CD4-positive, alpha-beta T cell (primary cell): ENCODE data around the gene KCNH1. TPM values are rescaled to one million over a fixed set of nuclear protein-coding genes. Genes with fewer than 3 reads are reported as not detected.

ENCODE experiments used
- ATAC-seq: fragments of 200-7000 bp; cut with Tn5 transposase; one replicate; pipeline ENCODE4 v1.10.0; 2022; ENCODE audit warnings: mild to moderate bottlenecking; ENCODE audit not compliant: poor library complexity
- CTCF ChIA-PET: fragments of 350-600 bp; sonication (Branson Sonifier 250); formaldehyde crosslinking; loops from one replicate; lab custom pipeline; 2021; ENCODE audit warnings: antibody characterized with exemption, inconsistent platforms; lab: Charles Lee
- POLR2A ChIA-PET: fragments of 350-600 bp; sonication (Branson Sonifier 250); formaldehyde crosslinking; loops from one replicate; lab custom pipeline; 2021; ENCODE audit warnings: antibody characterized with exemption, inconsistent platforms; lab: Charles Lee
- DNase-seq, 14 experiments: peaks; one replicate each; pipeline ENCODE4 v3.0.0-alpha.2; 2013 to 2020; ENCODE audit warnings: mixed read lengths in 2 of 14
- H3K27ac ChIP-seq, 2 donors: one replicate each; pipeline versions ENCODE4 v1.5.1 to v1.7.0; 2013; ENCODE audit warnings: low read length in 2 of 2, low read depth in 1 of 2, mild to moderate bottlenecking in 1 of 2
- H3K27me3 ChIP-seq, 2 experiments: 1 replicate in 1 of 2; 2 replicates in 1 of 2; pipeline versions ENCODE4 v1.6.1 to v1.7.0; 2013; ENCODE audit warnings: low read length in 2 of 2, control low read depth in 1 of 2, mild to moderate bottlenecking in 1 of 2, moderate library complexity in 1 of 2; ENCODE audit not compliant: insufficient read depth in 2 of 2, control insufficient read depth in 1 of 2
- H3K36me3 ChIP-seq: one replicate; pipeline ENCODE4 v1.6.1; 2013; ENCODE audit warnings: low read length, control low read depth; ENCODE audit not compliant: insufficient read depth
- H3K4me1 ChIP-seq: one replicate; pipeline ENCODE4 v1.6.1; 2013; ENCODE audit warnings: low read length, control low read depth; ENCODE audit not compliant: insufficient read depth
- H3K4me3 ChIP-seq: one replicate; pipeline ENCODE4 v1.5.1; 2013; ENCODE audit warnings: mild to moderate bottlenecking, low read length, moderate library complexity
- H3K9me3 ChIP-seq, 2 experiments: 1 replicate in 1 of 2; 2 replicates in 1 of 2; pipeline versions ENCODE4 v1.6.1 to v1.7.0; 2013; ENCODE audit warnings: low read length in 2 of 2, mild to moderate bottlenecking in 2 of 2, control low read depth in 1 of 2, moderate library complexity in 1 of 2; ENCODE audit not compliant: control insufficient read depth in 1 of 2, insufficient read depth in 1 of 2
- H3K27ac Mint-ChIP-seq: one replicate; pipeline ENCODE4 v1.8.0; 2020; ENCODE audit warnings: mixed read lengths
- H3K27me3 Mint-ChIP-seq: one replicate; pipeline ENCODE4 v1.8.0; 2021; ENCODE audit warnings: mixed read lengths
- H3K36me3 Mint-ChIP-seq: one replicate; pipeline ENCODE4 v1.8.0; 2021; ENCODE audit warnings: low read depth, mixed read lengths
- H3K4me1 Mint-ChIP-seq: one replicate; pipeline ENCODE4 v1.8.0; 2021; ENCODE audit warnings: low read depth, mixed read lengths
- H3K4me3 Mint-ChIP-seq: one replicate; pipeline ENCODE4 v1.8.0; 2020; ENCODE audit warnings: mild to moderate bottlenecking, mixed read lengths
- H3K9me3 Mint-ChIP-seq: one replicate; pipeline ENCODE4 v1.8.0; 2020; ENCODE audit warnings: mixed read lengths
- intact Hi-C, 2 experiments: fragments of 100-400 bp; cut with DNase I in 1 of 2; cut with micrococcal nuclease in 1 of 2; formaldehyde crosslinking; loops; one replicate each; pipeline versions ENCODE4 v1.15.1 to v1.9.0; 2023 to 2025; cut with DNase I, micrococcal nuclease
- total RNA-seq, 174 experiments: library from RNA in 2 of 174; stranded (reverse) in 2 of 174; gene quantifications; one replicate each; pipeline ENCODE4 v1.2.3 and lab custom pipeline; 2021 to 2026
- TF ChIP-seq, protein P1 (sequence below): fragments of 200-600 bp; IDR thresholded peaks from one replicate; pipeline ENCODE4 v1.8.0; 2022; ENCODE audit warnings: antibody characterized with exemption, mild to moderate bottlenecking

Gene KCNH1
- total RNA-seq, 2 experiments from 2014 or later: not detected

DNA sequence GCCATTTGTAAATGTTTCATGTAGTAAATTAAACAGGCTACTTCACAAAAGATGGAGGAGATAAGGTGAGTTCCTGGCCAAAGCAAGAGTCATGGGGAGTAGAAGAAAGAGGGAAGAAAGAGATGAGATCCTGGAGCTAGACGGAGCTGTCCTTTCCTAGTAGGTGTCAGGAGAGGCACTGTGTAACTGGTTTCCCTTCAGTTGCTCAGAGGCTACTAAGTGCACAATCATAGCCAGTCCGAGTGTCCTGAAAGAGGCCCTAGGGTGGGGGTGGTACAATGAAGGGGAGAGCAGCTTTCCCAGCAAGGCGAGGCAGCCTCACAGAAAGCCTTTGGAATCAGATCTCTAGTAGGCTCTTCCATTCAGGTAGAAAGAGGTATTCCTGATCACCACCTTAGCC is 390.9 kb downstream of the KCNH1 start:
- TF ChIP-seq, protein P1, sequence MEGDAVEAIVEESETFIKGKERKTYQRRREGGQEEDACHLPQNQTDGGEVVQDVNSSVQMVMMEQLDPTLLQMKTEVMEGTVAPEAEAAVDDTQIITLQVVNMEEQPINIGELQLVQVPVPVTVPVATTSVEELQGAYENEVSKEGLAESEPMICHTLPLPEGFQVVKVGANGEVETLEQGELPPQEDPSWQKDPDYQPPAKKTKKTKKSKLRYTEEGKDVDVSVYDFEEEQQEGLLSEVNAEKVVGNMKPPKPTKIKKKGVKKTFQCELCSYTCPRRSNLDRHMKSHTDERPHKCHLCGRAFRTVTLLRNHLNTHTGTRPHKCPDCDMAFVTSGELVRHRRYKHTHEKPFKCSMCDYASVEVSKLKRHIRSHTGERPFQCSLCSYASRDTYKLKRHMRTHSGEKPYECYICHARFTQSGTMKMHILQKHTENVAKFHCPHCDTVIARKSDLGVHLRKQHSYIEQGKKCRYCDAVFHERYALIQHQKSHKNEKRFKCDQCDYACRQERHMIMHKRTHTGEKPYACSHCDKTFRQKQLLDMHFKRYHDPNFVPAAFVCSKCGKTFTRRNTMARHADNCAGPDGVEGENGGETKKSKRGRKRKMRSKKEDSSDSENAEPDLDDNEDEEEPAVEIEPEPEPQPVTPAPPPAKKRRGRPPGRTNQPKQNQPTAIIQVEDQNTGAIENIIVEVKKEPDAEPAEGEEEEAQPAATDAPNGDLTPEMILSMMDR: no peak
- H3K27ac ChIP-seq: no peak overlapping the region
- H3K9me3 ChIP-seq: no peaks in the 10 kb centered on the region
- CTCF ChIA-PET: no interaction called here
- Mint-ChIP-seq H3K36me3 (no peaks in the 10 kb centered on the region), H3K9me3 (no peaks in the 10 kb centered on the region), H3K4me1 (no peaks in the 10 kb centered on the region), H3K27ac (no peak overlapping the region), H3K4me3 (no peak overlapping the region), H3K27me3 (peaks cover 9% of the 10 kb centered on the region)
- H3K4me3 ChIP-seq: no peak overlapping the region
- DNase-seq: no peak
- POLR2A ChIA-PET: no interaction called here
- H3K36me3 ChIP-seq: no peaks in the 10 kb centered on the region
- no peaks in the 10 kb centered on the region for H3K4me1 ChIP-seq
- intact Hi-C loops: no loop called here
- ATAC-seq: no peak
- H3K27me3 ChIP-seq: no peaks in the 10 kb centered on the region

DNA sequence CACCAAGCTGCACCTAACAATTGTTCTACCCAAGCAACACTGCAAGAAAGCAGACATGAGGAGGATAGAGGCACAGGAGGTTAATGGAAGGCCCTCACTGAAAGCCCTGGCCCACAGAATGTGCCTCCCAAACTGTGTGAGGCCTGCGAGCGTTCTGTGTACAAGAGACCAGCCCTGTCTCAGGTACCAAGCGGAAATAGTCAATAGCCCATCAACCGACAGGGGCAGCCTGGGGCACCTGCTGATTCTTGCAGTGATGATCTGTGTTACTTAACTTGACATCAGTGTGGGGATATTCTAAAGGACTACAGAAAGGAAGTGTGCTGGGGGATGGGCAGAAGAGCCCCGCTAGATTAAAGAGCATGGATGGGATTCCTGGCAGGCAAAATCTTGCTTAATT is 392.4 kb downstream of the KCNH1 start:
- H3K36me3 Mint-ChIP-seq: no peaks in the 10 kb centered on the region
- H3K4me1 Mint-ChIP-seq: no peaks in the 10 kb centered on the region
- H3K9me3 Mint-ChIP-seq: no peaks in the 10 kb centered on the region
- ChIA-PET POLR2A (no interaction called here), CTCF (no interaction called here)
- H3K9me3 ChIP-seq: no peaks in the 10 kb centered on the region
- intact Hi-C loops: no loop called here
- no peak overlapping the region for H3K27ac ChIP-seq
- H3K27me3 ChIP-seq: no peaks in the 10 kb centered on the region
- H3K4me3 ChIP-seq: no peak overlapping the region
- H3K27me3 Mint-ChIP-seq: peaks cover 16% of the 10 kb centered on the region
- DNase-seq: no peak
- H3K4me3 Mint-ChIP-seq: no peak overlapping the region
- ATAC-seq: no peak
- no peaks in the 10 kb centered on the region for H3K4me1 ChIP-seq
- H3K27ac Mint-ChIP-seq: no peak overlapping the region
- TF ChIP-seq, protein P1: no peak
- H3K36me3 ChIP-seq: no peaks in the 10 kb centered on the region

DNA sequence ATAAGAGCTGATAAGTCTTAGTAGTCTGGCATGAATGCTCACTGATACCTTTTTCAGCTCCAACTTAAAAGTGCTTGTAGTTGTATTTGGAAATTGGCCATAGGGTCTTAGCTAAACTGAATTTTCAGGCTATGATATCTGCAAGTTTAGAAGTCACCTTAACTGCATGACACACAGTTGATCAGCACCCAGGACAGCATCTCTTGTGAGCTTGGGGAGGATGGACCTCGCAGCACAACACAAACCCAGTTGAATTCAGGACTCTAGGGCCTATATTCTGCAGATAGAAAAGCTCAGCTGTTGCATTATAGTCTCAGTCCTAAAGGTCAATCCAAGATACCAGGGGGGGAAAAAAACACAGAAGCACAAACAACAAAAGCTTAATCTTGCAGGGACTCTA is 394.3 kb downstream of the KCNH1 start:
- ChIA-PET POLR2A (no interaction called here), CTCF (no interaction called here)
- Histone ChIP-seq H3K27ac (no peak overlapping the region), H3K4me1 (no peaks in the 10 kb centered on the region), H3K9me3 (no peaks in the 10 kb centered on the region), H3K36me3 (no peaks in the 10 kb centered on the region), H3K27me3 (no peaks in the 10 kb centered on the region), H3K4me3 (no peak overlapping the region)
- no peaks in the 10 kb centered on the region for H3K36me3 Mint-ChIP-seq
- H3K27ac Mint-ChIP-seq: no peak overlapping the region
- intact Hi-C loops: no loop called here
- H3K27me3 Mint-ChIP-seq: peaks cover 16% of the 10 kb centered on the region
- H3K4me1 Mint-ChIP-seq: no peaks in the 10 kb centered on the region
- H3K4me3 Mint-ChIP-seq: no peak overlapping the region
- TF ChIP-seq, protein P1: no peak
- DNase-seq (no peak), ATAC-seq (no peak)
- no peaks in the 10 kb centered on the region for H3K9me3 Mint-ChIP-seq
